GM19372 (cell line): ENCODE measurements around the gene GRID2IP.
"Not testable (repeated sequence)": the region's sequence is repeated elsewhere in the genome, so short reads cannot be mapped to it uniquely, and the experiment has no call there.

Experiments used
- ATAC-seq: cut with Tn5 transposase; IDR thresholded peaks from one replicate; pipeline ENCODE4 v1.9.1; 2021; ENCODE audit warnings: mild to moderate bottlenecking, low read depth, moderate library complexity; ENCODE audit not compliant: unreplicated experiment

Gene GRID2IP

DNA sequence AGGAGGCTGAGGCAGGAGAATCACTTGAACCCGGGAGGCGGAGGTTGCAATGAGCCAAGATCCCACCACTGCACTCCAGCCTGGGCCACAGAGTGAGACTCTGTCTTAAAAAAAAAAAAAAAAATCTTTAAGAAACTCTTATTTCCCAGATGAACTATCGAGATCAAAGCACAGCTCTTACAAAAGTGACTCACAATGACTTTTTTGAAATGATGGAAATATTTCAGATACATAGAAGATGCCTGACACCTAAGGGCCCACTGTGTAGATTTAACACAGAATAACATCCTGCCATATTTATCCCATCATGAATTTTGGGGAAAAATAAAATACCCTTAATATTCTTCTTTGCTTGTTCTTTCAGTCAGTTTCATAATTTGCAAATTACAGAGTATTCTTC is 92.6 kb downstream of the GRID2IP start:
- not testable (repeated sequence) for ATAC-seq

GRCh38 chr7:6453734-6454133 is 97.5 kb downstream of the GRID2IP start:
- no peak for ATAC-seq

- ATAC-seq, result no peak
Measured at GRCh38 chr7:6451224-6451705, 100.0 kb downstream of the GRID2IP start.

DNA sequence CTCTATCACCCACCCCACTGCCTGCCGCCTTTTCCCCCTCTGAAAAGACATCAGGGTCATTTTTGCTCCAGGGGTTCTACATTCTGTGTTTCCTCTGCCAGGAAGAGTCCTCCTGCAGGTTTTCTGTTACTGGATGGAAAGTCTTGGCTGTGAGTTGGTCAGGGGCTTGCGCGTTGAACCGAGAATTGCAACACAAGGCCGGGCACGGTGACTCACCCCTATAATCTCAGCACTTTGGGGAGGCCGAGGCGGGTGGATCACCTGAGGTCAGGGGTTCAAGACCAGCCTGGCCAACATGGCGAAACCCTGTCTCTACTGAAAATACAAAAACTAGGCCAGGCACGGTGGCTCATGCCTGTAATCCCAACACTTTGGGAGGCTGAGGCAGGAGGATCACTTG is 100.7 kb downstream of the GRID2IP start:
- not testable (repeated sequence) for ATAC-seq

GRCh38 chr7:6449884-6450283 is 101.4 kb downstream of the GRID2IP start:
- not testable (repeated sequence) for ATAC-seq

GRCh38 chr7:6448943-6449543 is 102.2 kb downstream of the GRID2IP start:
- no peak for ATAC-seq

DNA sequence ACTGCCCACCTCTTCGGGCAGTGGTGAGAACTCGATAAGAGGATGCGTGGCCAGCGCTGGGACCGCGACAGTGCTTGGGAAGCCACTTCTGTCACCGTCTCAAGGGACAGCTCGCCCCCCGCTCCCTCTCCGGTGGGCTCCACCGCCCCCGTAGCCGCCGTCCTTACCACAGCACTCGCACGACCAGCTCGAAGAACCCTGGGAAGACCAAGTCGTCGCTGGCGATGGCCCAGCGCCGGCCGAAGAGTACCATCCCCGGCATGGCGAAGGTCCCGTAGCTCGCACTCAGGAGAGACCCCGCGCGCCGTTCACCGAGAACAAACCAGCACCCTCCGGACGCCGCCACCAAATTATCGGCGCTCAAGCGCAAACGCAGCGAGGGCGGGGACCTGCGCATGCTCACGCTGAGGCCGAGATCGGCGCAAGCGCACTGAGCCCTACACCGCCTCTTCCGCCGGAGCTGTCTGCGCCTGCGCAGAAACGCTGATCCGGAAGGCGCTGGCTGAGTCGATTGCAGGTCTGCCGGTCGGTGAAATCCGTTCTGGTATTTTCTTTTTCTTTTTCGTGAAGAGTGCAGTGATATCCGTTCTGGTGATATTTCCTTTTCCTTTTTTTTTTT is 103.6 kb downstream of the GRID2IP start, which contains the start of gene DAGLB:
Gene DAGLB, minus strand, starts transcription at position 374 of the 619 bp plus-strand sequence. Its CDS starts 112 bp downstream, at position 262.
- ATAC-seq, result peak; percentile 86
